ENCODE data around the gene GMFB.

GRCh38 chr14:54497224-54497623, 8.4 kb upstream of the GMFB start:
- TF ChIP-seq POLR2AphosphoS5 (IDR thresholded peaks at IDR 0.05; ENCODE audit: low read length) = no peak
- TF ChIP-seq SRF (IDR thresholded peaks at IDR 0.05; ENCODE audit: low read depth in 2 of 2, low read length in 2 of 2) = no peak
- no peak for TF ChIP-seq TBL1XR1 (IDR thresholded peaks at IDR 0.05; ENCODE audit: low read depth, low read length)
